Pancreas (tissue), 10 donors: ENCODE data around the gene ALK. TPM values are rescaled to one million over a fixed set of nuclear protein-coding genes. Genes with fewer than 3 reads are reported as not detected.

Source experiments
- ATAC-seq, 4 donors: fragments of 200-7000 bp; cut with Tn5 transposase; one replicate each; pipeline versions ENCODE4 v1.8.0 to v1.9.1; 2020; ENCODE audit warnings: mild to moderate bottlenecking in 4 of 4, moderate library complexity in 4 of 4
- DNase-seq, 6 donors: peaks; one replicate each; pipeline ENCODE4 v3.0.0-alpha.2; 2020
- FAIRE-seq: peaks from 2 replicates; lab custom pipeline; 2012; peaks lifted over from hg19 to GRCh38; lab: Jason Lieb, UNC
- H3K27ac ChIP-seq, 4 donors: fragments of 200-600 bp; sonication (generic); 1 replicate in 3 of 4; 2 replicates in 1 of 4; pipeline versions ENCODE4 v1.5.0 to v1.8.0; 2020
- H3K27me3 ChIP-seq, 4 donors: fragments of 200-600 bp; one replicate each; pipeline ENCODE4 v1.8.0; 2021
- H3K36me3 ChIP-seq, 3 donors: fragments of 200-600 bp; sonication (generic) in 1 of 3; one replicate each; pipeline versions ENCODE4 v1.5.0 to v1.8.0; 2020 to 2021
- H3K4me1 ChIP-seq, 3 donors: fragments of 200-600 bp; one replicate each; pipeline ENCODE4 v1.8.0; 2021
- H3K4me3 ChIP-seq, 4 donors: fragments of 200-600 bp; sonication (generic) in 2 of 4; one replicate each; pipeline versions ENCODE4 v1.5.0 to v1.8.0; 2020 to 2021
- H3K9me3 ChIP-seq, 4 donors: fragments of 200-600 bp; one replicate each; pipeline ENCODE4 v1.8.0; 2021
- CTCF ChIP-seq, 4 donors: fragments of 200-600 bp; sonication (generic) in 3 of 4; IDR thresholded peaks; one replicate each; pipeline versions ENCODE4 v1.5.0 to v1.8.0; 2021; ENCODE audit warnings: antibody characterized with exemption in 4 of 4
- WGBS, 2 donors: extraction: QIAGEN DNeasy Blood & Tissue Kit; methylation state at CpG; one replicate each; pipeline ENCODE4 v1.1.7; 2013; 5-methylcytosine and 5-hydroxymethylcytosine counted together
- intact Hi-C, 3 donors: fragments of 100-400 bp; cut with DNase I; formaldehyde crosslinking; loops; one replicate each; pipeline versions ENCODE4 v1.11.1 to v1.14.2; 2022
- polyA plus RNA-seq, 2 donors: library from polyadenylated mRNA; stranded (reverse); fragments of 200-250 nt; gene quantifications; one replicate each; pipeline ENCODE4 v1.2.3, GENCODE V29; 2013
- total RNA-seq, 6 donors: library from RNA; stranded (reverse); fragmentation: NEBNext Ultra II Directional in 4 of 6; extraction: Animal tissue kit (Norgen Biotek cat#: 25700) in 4 of 6; gene quantifications; one replicate each; pipeline versions ENCODE4 v1.2.1 to v1.2.4, GENCODE V29; 2021 to 2023
- donor health status: healthy with polysubstance abuse.
- donor health status: DM: no; HTN: no; CAD: no; lungs with moderate emphysema.
- donor health status: DM: no; HTN: no; CAD: no.
- donor health status: control.
- donor health status: control.
- donor health status: Bipolar disorder and iron deficiency.
- donor health status: DM: yes; HTN: yes; CAD: no.
- donor health status: DM: no; HTN: no; CAD: no.
- donor health status: DM: no; HTN: no; CAD: no.
- donor health status: DM: yes; HTN: yes; CAD: no.

The ALK gene
- total and polyA plus RNA-seq, 8 donors, result 0.05 to 0.17 (median 0.09) TPM; not detected in 2

GRCh38 chr2:29697715-29698114, 223.7 kb downstream of the ALK start:
- Histone ChIP-seq H3K4me1 (no peaks in the 10 kb centered on the region), H3K27me3 (no peaks in the 10 kb centered on the region), H3K9me3 (no peaks in the 10 kb centered on the region), H3K36me3 (no peaks in the 10 kb centered on the region), H3K4me3 (no peak overlapping the region), H3K27ac (no peak overlapping the region)
- 88 to 90% methylated on average over 2 of the region's 2 CpGs for WGBS, 2 donors
- ATAC-seq (no peak), DNase-seq (no peak), FAIRE-seq (no peak)
- TF ChIP-seq CTCF (IDR thresholded peaks at IDR 0.05), result no peak
- intact Hi-C loops, result no loop called here

GRCh38 chr2:29697181-29697580, 224.2 kb downstream of the ALK start:
- ATAC-seq (no peak), DNase-seq (no peak), FAIRE-seq (no peak)
- WGBS, 2 donors, result 81 to 89% methylated on average over 3 of the region's 3 CpGs
- Histone ChIP-seq H3K27ac (no peak overlapping the region), H3K4me1 (no peaks in the 10 kb centered on the region), H3K36me3 (no peaks in the 10 kb centered on the region), H3K9me3 (no peaks in the 10 kb centered on the region), H3K4me3 (no peak overlapping the region), H3K27me3 (no peaks in the 10 kb centered on the region)
- TF ChIP-seq CTCF (IDR thresholded peaks at IDR 0.05), result no peak
- intact Hi-C loops, result no loop called here

GRCh38 chr2:29694741-29695140, 226.6 kb downstream of the ALK start:
- 91 to 93% methylated on average over 5 of the region's 5 CpGs for WGBS, 2 donors
- H3K27ac ChIP-seq, result no peak overlapping the region
- TF ChIP-seq CTCF (IDR thresholded peaks at IDR 0.05), result no peak
- no peaks in the 10 kb centered on the region for H3K27me3 ChIP-seq
- no peaks in the 10 kb centered on the region for H3K36me3 ChIP-seq
- ATAC-seq (no peak), DNase-seq (no peak), FAIRE-seq (no peak)
- no peaks in the 10 kb centered on the region for H3K9me3 ChIP-seq
- intact Hi-C loops, result no loop called here
- no peaks in the 10 kb centered on the region for H3K4me1 ChIP-seq
- no peak overlapping the region for H3K4me3 ChIP-seq

- DNase-seq (no peak), ATAC-seq (no peak), FAIRE-seq (no peak)
- Histone ChIP-seq H3K27me3 (no peaks in the 10 kb centered on the region), H3K27ac (no peak overlapping the region), H3K9me3 (no peaks in the 10 kb centered on the region), H3K4me3 (no peak overlapping the region), H3K4me1 (no peaks in the 10 kb centered on the region), H3K36me3 (no peaks in the 10 kb centered on the region)
- intact Hi-C loops, result no loop called here
- 98% methylated on average over 2 of the region's 2 CpGs for WGBS, 2 donors
- TF ChIP-seq CTCF (IDR thresholded peaks at IDR 0.05), result no peak
Observed at GRCh38 chr2:29691391-29691950, 229.9 kb downstream of the ALK start.

- intact Hi-C loops, result no loop called here
- 89 to 91% methylated on average over 5 of the region's 5 CpGs for WGBS, 2 donors
- no peak overlapping the region for H3K27ac ChIP-seq
- ATAC-seq, result no peak
- no peaks in the 10 kb centered on the region for H3K27me3 ChIP-seq
- H3K36me3 ChIP-seq, result no peaks in the 10 kb centered on the region
- H3K4me1 ChIP-seq, result no peaks in the 10 kb centered on the region
- no peak overlapping the region for H3K4me3 ChIP-seq
- no peak for DNase-seq
- TF ChIP-seq CTCF (IDR thresholded peaks at IDR 0.05), result no peak
- FAIRE-seq, result no peak
- no peaks in the 10 kb centered on the region for H3K9me3 ChIP-seq
Observed at GRCh38 chr2:29689666-29690065, 231.7 kb downstream of the ALK start.
